OCI-LY7 (cell line): Measurements from ENCODE around the gene PCDH9.

Source experiments
- CTCF ChIP-seq: fragments of 200-600 bp; sonication (generic); conservative IDR thresholded peaks from 2 replicates; pipeline ENCODE4 v1.5.1; 2014; ENCODE audit warnings: mild to moderate bottlenecking, antibody characterized with exemption, low read length, moderate library complexity, mixed read lengths
- EZH2phosphoT487 ChIP-seq: fragments of 200-600 bp; sonication (generic); IDR thresholded peaks from 2 replicates; pipeline ENCODE4 v1.6.1; 2018; ENCODE audit warnings: low read depth, borderline replicate concordance, mild to moderate bottlenecking, mixed run types, antibody characterized with exemption, low read length, moderate library complexity, mixed read lengths

GRCh38 chr13:66829803-66830202 is 400.3 kb downstream of the PCDH9 start:
- TF ChIP-seq CTCF = no peak
- TF ChIP-seq EZH2phosphoT487 = no peak
